DMS153 treated with DMSO at 0.1 percent for 48 hours (cell line): ENCODE measurements around the gene KIF1B.

Experiments used
- DNase-seq: peaks from one replicate; lab custom pipeline; 2025; ENCODE audit not compliant: unreplicated experiment; lab: John Stamatoyannopoulos, UW

The KIF1B gene

DNA sequence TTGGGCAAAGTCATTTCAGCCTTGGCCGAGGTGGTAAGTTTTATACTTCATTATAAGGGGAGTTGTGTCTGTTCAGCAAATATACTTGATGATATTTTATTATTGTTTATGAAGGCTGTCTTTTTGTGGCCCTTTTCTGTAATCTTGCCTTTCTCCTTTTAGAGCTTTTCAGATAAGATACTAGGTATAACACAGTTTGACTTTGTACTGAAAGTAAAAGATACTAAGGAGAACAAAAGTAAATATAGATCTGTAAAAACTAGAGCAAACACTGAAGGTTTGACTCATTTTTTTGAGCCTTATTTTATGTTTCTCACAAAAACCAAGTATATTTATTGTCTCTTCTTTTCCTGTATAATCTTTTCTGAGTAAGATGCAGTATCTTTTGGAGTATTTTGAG lies 61.9 kb downstream of the KIF1B start:
- DNase-seq: no peak

- no peak for DNase-seq
These were observed 68.5 kb downstream of the KIF1B start for GRCh38 chr1:10278880-10279279.

DNA sequence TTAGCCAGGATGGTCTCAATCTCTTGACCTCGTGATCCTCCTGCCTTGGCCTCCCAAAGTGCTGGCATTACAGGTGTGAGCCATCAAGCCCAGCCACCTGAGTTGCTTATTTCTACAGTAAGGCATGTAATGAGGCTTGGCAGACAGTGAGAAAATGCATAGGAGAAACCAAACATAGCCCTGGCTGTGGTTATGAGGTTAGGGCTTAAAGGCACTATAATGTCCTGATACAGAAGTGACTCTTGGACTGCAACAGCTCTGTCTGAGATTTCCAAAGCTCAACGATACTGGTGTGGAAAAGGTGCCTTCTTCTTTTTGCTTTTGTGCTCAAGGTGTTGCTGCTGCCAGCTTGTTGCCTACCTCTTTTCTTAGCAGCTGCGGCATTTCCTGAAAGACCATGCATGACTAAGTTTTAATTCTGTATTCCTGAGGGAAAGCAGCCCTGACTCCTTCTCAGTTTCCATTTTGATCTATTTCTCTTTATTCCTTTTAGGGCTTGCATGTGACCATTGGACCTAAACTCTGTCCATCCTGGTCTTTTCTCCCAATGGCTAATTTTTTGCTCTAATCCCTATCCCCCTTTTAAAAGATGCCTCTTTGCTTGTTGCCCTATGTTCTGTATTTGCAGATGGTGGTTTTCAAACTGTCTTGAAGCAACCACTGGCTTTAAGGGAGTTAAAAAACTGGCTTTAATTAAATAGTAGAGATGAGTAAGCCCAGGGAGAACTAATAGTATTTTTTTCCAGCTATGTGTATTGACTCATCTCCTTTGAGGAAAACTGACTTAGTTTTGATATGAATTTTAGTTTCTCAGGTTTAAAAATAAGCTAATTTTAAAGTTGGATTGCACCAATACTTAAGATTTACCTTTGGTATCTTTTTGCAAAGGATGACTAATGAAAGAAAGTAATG lies 70.3 kb downstream of the KIF1B start:
- DNase-seq: no peak

- no peak for DNase-seq
These were observed 73.1 kb downstream of the KIF1B start for GRCh38 chr1:10283318-10283984.

- no peak for DNase-seq
These were observed 75.9 kb downstream of the KIF1B start for GRCh38 chr1:10286244-10286643.

GRCh38 chr1:10287023-10287645 lies 76.8 kb downstream of the KIF1B start:
- DNase-seq: no peak

- DNase-seq: no peak
These were observed 77.8 kb downstream of the KIF1B start for GRCh38 chr1:10288029-10288615.

- no peak for DNase-seq
These were observed 81.3 kb downstream of the KIF1B start for GRCh38 chr1:10291705-10292104.

GRCh38 chr1:10292188-10292587 lies 81.8 kb downstream of the KIF1B start:
- DNase-seq: no peak

- no peak for DNase-seq
These were observed 85.2 kb downstream of the KIF1B start for GRCh38 chr1:10295481-10296085.

DNA sequence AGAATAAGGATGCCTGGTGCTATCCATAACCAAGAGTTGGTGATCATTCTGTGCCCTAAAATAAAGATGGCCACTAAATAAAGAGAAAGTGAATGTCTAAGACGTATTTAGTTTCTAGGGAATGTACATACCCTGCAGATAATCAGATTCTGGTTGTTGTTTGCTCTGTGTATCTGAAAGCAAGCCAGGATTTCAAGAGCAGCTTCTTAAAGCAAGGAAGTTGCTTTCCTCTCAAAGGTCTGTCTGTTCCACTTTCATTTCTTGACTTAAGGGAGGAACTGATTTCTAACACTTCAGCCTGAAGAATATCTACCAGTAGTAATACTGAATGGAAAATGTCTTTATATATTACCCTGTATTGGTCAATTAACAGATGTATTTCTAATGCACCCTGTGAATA lies 88.8 kb downstream of the KIF1B start:
- no peak for DNase-seq

- no peak for DNase-seq
These were observed 92.0 kb downstream of the KIF1B start for GRCh38 chr1:10302416-10302815.

- DNase-seq: no peak
These were observed 93.9 kb downstream of the KIF1B start for GRCh38 chr1:10304295-10304694.

DNA sequence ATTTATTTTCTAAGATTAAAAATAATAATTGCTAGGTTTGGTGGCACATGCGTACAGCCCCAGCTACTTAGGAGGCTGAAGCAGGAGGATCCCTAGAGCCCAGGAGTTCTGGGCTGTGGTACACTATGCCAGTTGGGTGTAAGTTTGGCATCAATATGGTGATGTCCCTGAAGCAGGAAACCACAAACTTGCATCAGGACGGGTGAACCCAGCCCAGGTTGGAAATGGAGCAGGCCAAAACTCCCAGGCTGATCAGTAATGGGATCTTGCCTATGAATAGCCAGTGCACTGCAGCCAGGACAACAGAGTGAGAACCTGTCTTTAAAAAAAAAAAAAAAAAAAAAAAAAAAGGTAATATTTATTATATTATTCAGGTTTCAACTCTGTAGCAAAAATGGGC lies 96.1 kb downstream of the KIF1B start:
- DNase-seq: no peak

- no peak for DNase-seq
These were observed 97.6 kb downstream of the KIF1B start for GRCh38 chr1:10308001-10308400.

DNA sequence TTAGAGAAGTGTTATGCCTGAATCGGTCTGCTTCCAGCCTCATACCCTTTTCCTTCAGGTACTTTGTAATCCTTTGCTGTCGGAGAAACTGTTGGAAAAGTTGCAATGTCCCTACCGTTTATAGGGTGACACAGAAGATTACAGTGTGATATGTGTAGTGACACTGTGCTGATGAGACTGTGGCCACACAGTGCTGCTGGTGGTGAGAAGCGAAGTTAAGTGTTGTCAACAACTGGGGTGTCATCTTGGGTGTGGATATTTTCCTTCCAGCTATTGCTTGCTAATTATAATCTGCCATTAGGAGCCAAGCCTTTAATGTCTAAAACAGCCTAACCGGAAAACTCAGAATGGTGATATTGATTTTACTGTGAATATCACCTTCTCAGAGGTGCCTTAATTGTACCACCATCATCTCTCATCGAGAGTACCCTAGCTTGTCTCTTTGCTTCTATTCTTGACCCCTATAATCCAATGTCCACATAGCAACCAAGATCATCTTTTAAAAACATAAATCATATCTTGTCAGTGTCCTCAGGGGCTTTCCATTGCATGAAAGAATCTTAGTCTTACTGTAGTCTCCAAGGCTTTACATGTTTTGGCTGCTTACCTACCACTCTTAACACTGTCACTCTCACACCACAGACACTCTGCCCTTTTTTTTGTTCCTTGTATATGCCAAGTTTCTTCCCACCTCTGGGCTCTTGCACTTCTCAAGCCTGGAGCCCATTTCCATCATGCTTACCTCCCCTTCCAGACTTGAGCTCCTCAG lies 99.1 kb downstream of the KIF1B start:
- DNase-seq: no peak

DNA sequence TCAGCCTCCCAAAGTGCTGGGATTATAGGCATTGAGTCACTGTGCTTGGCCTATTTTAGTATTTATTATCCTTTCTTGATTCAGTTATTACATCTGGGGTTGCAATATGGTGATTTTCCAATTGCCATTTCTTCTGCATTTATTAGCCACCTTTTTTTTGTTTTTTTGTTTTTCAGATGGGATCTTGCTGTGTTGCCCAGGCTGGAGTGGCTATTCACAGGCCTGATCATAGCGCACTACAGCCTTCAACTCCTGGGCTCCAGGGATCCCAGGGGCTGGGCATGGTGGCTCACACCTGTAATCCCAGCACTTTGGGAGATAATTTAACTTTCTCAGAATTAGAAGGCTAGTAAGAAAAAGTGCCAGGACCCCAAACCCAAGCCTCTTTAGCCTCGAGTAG lies 106.4 kb downstream of the KIF1B start:
- DNase-seq: no peak

- no peak for DNase-seq
These were observed 109.4 kb downstream of the KIF1B start for GRCh38 chr1:10319750-10320149.

- DNase-seq: no peak
These were observed 110.0 kb downstream of the KIF1B start for GRCh38 chr1:10320336-10320735.

GRCh38 chr1:10322821-10323220 lies 112.5 kb downstream of the KIF1B start:
- no peak for DNase-seq
